ENCODE measurements around the gene HOXD10.
A peak's percentile ranks its signal among the peaks of the same experiment; 100 is the strongest.

- TF ChIP-seq POLR2A (IDR thresholded peaks at IDR 0.05) (no peak), CTCF (IDR thresholded peaks at IDR 0.05) (no peak), POLR2AphosphoS5 (IDR thresholded peaks at IDR 0.05) (peak; percentile 52 to 85 (median 81))
These were observed 12.6 kb downstream of the HOXD10 start, which contains the start of gene HOXD8 for GRCh38 chr2:176128982-176129796.
